PC-3 (cell line): Measurements from ENCODE around the gene HTR2B. TPM values are rescaled to one million over a fixed set of nuclear protein-coding genes. Genes with fewer than 3 reads are reported as not detected.

Experiments
- ATAC-seq: fragments of 200-7000 bp; cut with Tn5 transposase; 2 replicates; pipeline ENCODE4 v1.9.1; 2020; ENCODE audit warnings: mild to moderate bottlenecking, moderate library complexity
- BruUV-seq: library from RNA; stranded (reverse); fragments of 400-500 nt; replicated peaks from 2 replicates; lab custom pipeline; 2021; lab: Mats Ljungman, UMichigan
- CTCF ChIA-PET: fragments of 300-600 bp; sonication (Branson Sonifier 250); formaldehyde crosslinking; loops from one replicate; lab custom pipeline; 2022; ENCODE audit warnings: antibody characterized with exemption; lab: Charles Lee
- POLR2A ChIA-PET: fragments of 300-600 bp; sonication (Branson Sonifier 250); formaldehyde crosslinking; loops from one replicate; lab custom pipeline; 2022; ENCODE audit warnings: antibody characterized with exemption; ENCODE audit not compliant: unreplicated experiment; lab: Charles Lee
- DNase-seq: peaks from one replicate; pipeline ENCODE4 v3.0.0-alpha.2; 2015
- H2AFZ ChIP-seq: fragments of 300-600 bp; sonication (generic); 2 replicates; pipeline ENCODE4 v1.6.0; 2016; ENCODE audit warnings: antibody characterized with exemption, low read length
- H3F3A ChIP-seq: fragments of 300-600 bp; sonication (generic); one replicate; pipeline ENCODE4 v1.6.0; 2017; ENCODE audit warnings: antibody characterized with exemption, low read length, control low read depth, mild to moderate bottlenecking; ENCODE audit not compliant: unreplicated experiment
- H3K27ac ChIP-seq: fragments of 300-600 bp; sonication (generic); 2 replicates; pipeline ENCODE4 v1.5.1; 2016; ENCODE audit warnings: mild to moderate bottlenecking, low read length
- H3K27me3 ChIP-seq: fragments of 300-600 bp; sonication (generic); 2 replicates; pipeline ENCODE4 v1.6.1; 2016; ENCODE audit warnings: low read length, mixed read lengths
- H3K36me3 ChIP-seq: fragments of 300-600 bp; sonication (generic); 2 replicates; pipeline ENCODE4 v1.6.1; 2016; ENCODE audit warnings: low read depth, mixed run types, low read length, mixed read lengths
- H3K4me1 ChIP-seq: fragments of 300-600 bp; sonication (generic); 2 replicates; pipeline ENCODE4 v1.5.1; 2016; ENCODE audit warnings: low read length; ENCODE audit not compliant: insufficient read depth
- H3K4me2 ChIP-seq: fragments of 300-600 bp; sonication (generic); 2 replicates; pipeline ENCODE4 v1.6.0; 2016; ENCODE audit warnings: low read length
- H3K4me3 ChIP-seq: fragments of 300-600 bp; sonication (generic); 2 replicates; pipeline ENCODE4 v1.5.1; 2016; ENCODE audit warnings: mild to moderate bottlenecking, low read length, mixed read lengths
- H3K79me2 ChIP-seq: fragments of 300-600 bp; sonication (generic); 2 replicates; pipeline ENCODE4 v1.6.1; 2017; ENCODE audit warnings: low read length, mixed read lengths
- H3K9ac ChIP-seq: fragments of 300-600 bp; sonication (generic); 2 replicates; pipeline ENCODE4 v1.6.0; 2016; ENCODE audit warnings: mild to moderate bottlenecking, low read length
- H3K9me2 ChIP-seq: fragments of 300-600 bp; sonication (generic); replicated peaks from 2 replicates; pipeline ENCODE4 v1.6.1; 2016; ENCODE audit warnings: mixed run types, low read length, mixed read lengths
- H3K9me3 ChIP-seq: fragments of 300-600 bp; sonication (generic); 2 replicates; pipeline ENCODE4 v1.6.1; 2016; ENCODE audit warnings: low read length, mixed read lengths
- H4K20me1 ChIP-seq: fragments of 300-600 bp; sonication (generic); 2 replicates; pipeline ENCODE4 v1.6.1; 2016; ENCODE audit warnings: low read length, mixed read lengths
- EZH2 ChIP-seq: fragments of 300-600 bp; sonication (generic); IDR thresholded peaks from one replicate; pipeline ENCODE4 v1.6.1; 2017; ENCODE audit warnings: antibody characterized with exemption, mild to moderate bottlenecking, low read length; ENCODE audit not compliant: unreplicated experiment
- EZH2phosphoT487 ChIP-seq: fragments of 300-600 bp; sonication (generic); IDR thresholded peaks from 2 replicates; pipeline ENCODE4 v1.6.1; 2018; ENCODE audit warnings: mild to moderate bottlenecking, antibody characterized with exemption, low read length, borderline replicate concordance
- intact Hi-C: fragments of 100-400 bp; cut with micrococcal nuclease; formaldehyde crosslinking; loops from 2 replicates; pipeline ENCODE4 v1.9.0; 2023
- total RNA-seq: library from RNA; depleted of rRNA; stranded (reverse); fragments of >200 nt; gene quantifications from 2 replicates; pipeline ENCODE4 v1.2.3, GENCODE V29; 2014
- TF ChIP-seq, protein P1 (sequence below): fragments of 300-600 bp; sonication (generic); conservative IDR thresholded peaks from 2 replicates; pipeline ENCODE4 v1.5.1; 2017; ENCODE audit warnings: antibody characterized with exemption, low read depth, mild to moderate bottlenecking, low read length

HTR2B gene
- total RNA-seq, 1 experiment from 2014 or later, result not detected

DNA sequence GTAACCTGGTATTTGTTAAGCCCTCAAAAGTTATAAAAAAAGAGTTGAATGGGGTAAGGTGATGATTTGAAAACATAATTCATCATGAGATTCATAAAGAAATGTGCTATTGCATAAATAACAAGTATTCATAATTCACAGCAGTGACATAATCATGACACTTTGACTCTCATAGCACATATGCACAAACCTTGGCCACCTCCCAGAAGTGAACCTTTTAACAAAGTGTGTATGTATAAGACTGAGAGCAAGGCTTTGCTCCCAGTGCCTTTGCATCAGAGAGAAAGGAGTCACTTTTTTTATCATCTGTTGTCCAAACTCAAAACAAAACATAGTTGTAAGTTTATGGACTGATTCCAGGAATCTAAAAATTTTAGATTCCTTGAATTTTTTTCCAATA is 15.0 kb upstream of the HTR2B start:
- 0 out of 2 replicates have a peak, but pooled peaks cover 1% of the 10 kb centered on the region for H3K4me1 ChIP-seq
- TF ChIP-seq EZH2phosphoT487 (no peak), EZH2 (no peak)
- TF ChIP-seq, protein P1, sequence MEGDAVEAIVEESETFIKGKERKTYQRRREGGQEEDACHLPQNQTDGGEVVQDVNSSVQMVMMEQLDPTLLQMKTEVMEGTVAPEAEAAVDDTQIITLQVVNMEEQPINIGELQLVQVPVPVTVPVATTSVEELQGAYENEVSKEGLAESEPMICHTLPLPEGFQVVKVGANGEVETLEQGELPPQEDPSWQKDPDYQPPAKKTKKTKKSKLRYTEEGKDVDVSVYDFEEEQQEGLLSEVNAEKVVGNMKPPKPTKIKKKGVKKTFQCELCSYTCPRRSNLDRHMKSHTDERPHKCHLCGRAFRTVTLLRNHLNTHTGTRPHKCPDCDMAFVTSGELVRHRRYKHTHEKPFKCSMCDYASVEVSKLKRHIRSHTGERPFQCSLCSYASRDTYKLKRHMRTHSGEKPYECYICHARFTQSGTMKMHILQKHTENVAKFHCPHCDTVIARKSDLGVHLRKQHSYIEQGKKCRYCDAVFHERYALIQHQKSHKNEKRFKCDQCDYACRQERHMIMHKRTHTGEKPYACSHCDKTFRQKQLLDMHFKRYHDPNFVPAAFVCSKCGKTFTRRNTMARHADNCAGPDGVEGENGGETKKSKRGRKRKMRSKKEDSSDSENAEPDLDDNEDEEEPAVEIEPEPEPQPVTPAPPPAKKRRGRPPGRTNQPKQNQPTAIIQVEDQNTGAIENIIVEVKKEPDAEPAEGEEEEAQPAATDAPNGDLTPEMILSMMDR, result no peak
- POLR2A ChIA-PET, result no interaction called here
- no peak overlapping the region for H3K9ac ChIP-seq
- intact Hi-C loops, result no loop called here
- H3F3A ChIP-seq, result no peaks in the 10 kb centered on the region
- no peak overlapping the region for H2AFZ ChIP-seq
- DNase-seq (no peak), ATAC-seq (no peak)
- H3K27me3 ChIP-seq, result no peaks in the 10 kb centered on the region
- H3K9me3 ChIP-seq, result no peaks in the 10 kb centered on the region
- no peak overlapping the region for H3K4me2 ChIP-seq
- H4K20me1 ChIP-seq, result no peaks in the 10 kb centered on the region
- peaks cover 20% of the 10 kb centered on the region for H3K79me2 ChIP-seq
- no TSS peak for BruUV-seq
- H3K9me2 ChIP-seq, result no peaks in the 10 kb centered on the region
- no peak overlapping the region for H3K27ac ChIP-seq
- no peak overlapping the region for H3K4me3 ChIP-seq
- peaks cover 17% of the 10 kb centered on the region; the same call in 1 of the 2 replicates for H3K36me3 ChIP-seq
- CTCF ChIA-PET, result no interaction called here

DNA sequence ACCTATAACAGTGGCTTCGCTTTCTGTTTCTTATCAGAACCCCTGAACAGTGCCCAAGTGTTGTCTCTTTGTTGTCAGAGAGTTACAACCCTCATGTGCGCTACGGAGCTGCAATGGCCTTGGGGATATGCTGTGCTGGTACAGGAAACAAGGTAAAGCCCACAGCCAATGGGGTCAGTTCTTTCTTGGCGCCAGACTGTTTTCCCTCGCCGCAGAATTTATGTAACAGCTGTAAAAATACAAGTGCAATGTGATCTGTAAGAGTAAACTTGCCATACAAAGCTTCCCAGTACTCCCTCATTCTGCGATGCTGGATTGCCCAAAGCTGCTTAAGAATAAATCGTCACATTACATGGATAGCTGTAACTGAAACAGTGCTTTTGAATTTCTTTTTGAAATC is 13.9 kb upstream of the HTR2B start:
- Histone ChIP-seq H3K9me3 (no peaks in the 10 kb centered on the region), H3K79me2 (peaks cover 31% of the 10 kb centered on the region), H3K4me2 (no peak overlapping the region), H3K9ac (no peak overlapping the region), H3K4me1 (peaks cover 12% of the 10 kb centered on the region), H4K20me1 (no peaks in the 10 kb centered on the region), H3K36me3 (peaks cover 17% of the 10 kb centered on the region; the same call in 1 of the 2 replicates), H3K9me2 (no peaks in the 10 kb centered on the region), H3K27me3 (no peaks in the 10 kb centered on the region), H3K4me3 (no peak overlapping the region), H2AFZ (no peak overlapping the region), H3F3A (no peaks in the 10 kb centered on the region), H3K27ac (no peak overlapping the region)
- ATAC-seq, result no peak
- intact Hi-C loops, result no loop called here
- CTCF ChIA-PET, result no interaction called here
- BruUV-seq, result no TSS peak
- DNase-seq, result no peak
- TF ChIP-seq, protein P1, result no peak
- TF ChIP-seq EZH2 (no peak), EZH2phosphoT487 (no peak)
- POLR2A ChIA-PET, result no interaction called here

DNA sequence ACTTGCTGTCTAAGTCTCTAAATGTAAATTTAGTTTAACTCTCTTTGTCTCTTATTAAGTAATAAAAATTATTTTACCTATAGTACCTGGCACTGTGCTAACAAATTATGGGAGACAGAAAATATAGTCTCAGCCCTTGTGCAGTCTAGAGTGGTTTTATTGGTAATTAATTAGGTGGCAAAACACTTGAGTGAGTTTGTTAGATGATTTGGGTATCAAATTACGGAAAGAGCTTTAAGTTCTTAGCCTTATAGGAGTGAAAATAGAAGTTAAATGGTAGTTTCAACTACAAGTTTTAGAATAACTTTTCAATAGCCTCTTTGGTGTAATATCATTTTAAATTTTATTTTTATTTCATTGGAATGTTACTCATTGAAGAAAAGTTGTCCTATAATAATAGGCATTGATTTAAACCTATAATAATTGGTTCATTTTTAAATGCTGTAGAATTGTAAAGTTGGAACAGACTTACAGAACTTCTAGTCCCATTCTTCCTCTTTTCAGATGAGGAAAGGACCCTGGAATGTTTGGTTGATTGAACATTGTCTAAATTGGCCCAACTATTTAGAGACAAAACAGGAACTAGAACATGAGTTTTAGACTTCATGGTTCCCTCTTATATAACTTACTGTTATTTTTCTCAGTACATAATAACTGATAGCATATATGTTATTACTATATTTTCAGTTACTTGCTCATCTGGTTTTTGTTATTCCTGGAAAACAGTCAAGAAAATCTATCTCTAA is 10.2 kb upstream of the HTR2B start:
- no peak overlapping the region for H3K27ac ChIP-seq
- peaks cover 50% of the 10 kb centered on the region for H3K79me2 ChIP-seq
- BruUV-seq, result no TSS peak
- H3K4me2 ChIP-seq, result no peak overlapping the region
- H3K4me3 ChIP-seq, result no peak overlapping the region
- H3K36me3 ChIP-seq, result peaks cover 17% of the 10 kb centered on the region; the same call in 1 of the 2 replicates
- CTCF ChIA-PET, result interaction anchor here (0.5 to 0.6 kb wide), 2 partner anchors 59 to 276 kb away, joined by 3 to 4 read pairs; no protein-coding TSS in a partner anchor
- TF ChIP-seq EZH2phosphoT487, result no peak
- no peak for TF ChIP-seq EZH2
- TF ChIP-seq, protein P1, result no peak
- H3K9ac ChIP-seq, result no peak overlapping the region
- no peaks in the 10 kb centered on the region for H3K9me3 ChIP-seq
- no peak overlapping the region for H2AFZ ChIP-seq
- H3K27me3 ChIP-seq, result no peaks in the 10 kb centered on the region
- DNase-seq (no peak), ATAC-seq (no peak)
- H3F3A ChIP-seq, result peaks cover 4% of the 10 kb centered on the region
- intact Hi-C loops, result no loop called here
- POLR2A ChIA-PET, result no interaction called here
- H3K4me1 ChIP-seq, result peaks cover 46% of the 10 kb centered on the region
- peaks cover 4% of the 10 kb centered on the region; the same call in 1 of the 2 replicates for H4K20me1 ChIP-seq
- H3K9me2 ChIP-seq, result no peaks in the 10 kb centered on the region
